Measurements from ENCODE around the gene ZSWIM6.

Gene ZSWIM6

GRCh38 chr5:61331407-61332357 lies at the start of gene ZSWIM6:
Gene ZSWIM6 (plus strand): TSS chr5:61332258. CDS start chr5:61332273, 15 bp downstream.
- peak; percentile 98 for DNase-seq

- DNase-seq: no peak
Measured at GRCh38 chr5:61283471-61283870, 48.6 kb upstream of the ZSWIM6 start.

- DNase-seq: no peak
Measured at GRCh38 chr5:61285531-61285930, 46.5 kb upstream of the ZSWIM6 start.

DNA sequence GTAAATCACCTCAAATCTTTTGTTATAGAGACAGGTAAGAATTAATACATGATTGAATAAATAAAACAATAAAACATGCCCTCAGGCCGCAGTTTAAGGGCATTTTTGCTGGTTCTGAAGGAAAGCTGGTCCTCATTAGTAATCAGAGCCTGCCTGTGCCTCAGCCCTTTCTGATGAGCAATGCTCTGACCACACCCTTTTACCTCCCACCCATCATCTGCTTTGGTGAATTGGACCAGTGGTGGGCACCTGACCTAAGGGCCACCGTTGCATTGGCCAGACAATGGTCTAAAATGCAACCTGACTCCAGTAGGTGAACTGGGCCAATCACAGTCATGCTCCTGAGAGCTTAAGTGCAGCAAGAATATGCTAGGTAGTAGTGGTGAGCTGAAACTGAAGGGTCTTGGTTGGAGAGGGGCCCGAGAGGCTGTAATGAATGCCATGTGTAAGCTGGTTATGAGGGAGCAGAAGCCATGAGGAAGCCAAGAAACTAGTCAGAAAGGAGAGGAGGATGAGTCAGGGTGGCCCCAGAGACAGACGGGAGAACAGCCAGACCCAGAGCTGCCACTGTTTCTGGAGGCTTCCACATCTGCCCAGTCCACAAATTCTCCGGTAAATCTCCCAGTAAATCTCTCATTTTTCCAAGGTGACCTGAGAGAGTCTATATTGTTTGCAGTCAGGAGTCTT lies 45.5 kb upstream of the ZSWIM6 start:
- no peak for DNase-seq

- DNase-seq: no peak
Measured at GRCh38 chr5:61287474-61287873, 44.6 kb upstream of the ZSWIM6 start.

- no peak for DNase-seq
Measured at GRCh38 chr5:61289241-61289640, 42.8 kb upstream of the ZSWIM6 start.

- DNase-seq: no peak
Measured at GRCh38 chr5:61289669-61290306, 42.3 kb upstream of the ZSWIM6 start.

DNA sequence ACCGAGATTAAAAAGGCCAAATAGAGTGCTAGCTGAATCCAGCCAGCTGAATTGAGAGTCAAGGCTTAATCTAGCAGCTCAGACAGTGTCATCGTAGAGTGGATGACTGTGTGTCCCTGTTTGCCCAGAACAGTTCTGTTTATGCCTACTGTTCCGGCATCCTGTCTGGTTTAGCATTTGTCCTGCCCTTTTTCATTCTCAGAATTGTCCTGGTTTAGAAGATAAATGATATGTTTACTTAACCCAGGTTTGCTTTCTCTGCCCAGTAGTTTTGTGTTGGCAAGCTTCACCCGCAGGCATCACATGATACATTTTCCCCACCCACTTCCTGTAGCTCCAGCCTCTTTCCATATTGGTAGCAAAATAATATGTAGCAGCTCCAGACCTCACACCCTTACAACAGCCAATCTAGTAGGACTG lies 41.3 kb upstream of the ZSWIM6 start:
- no peak for DNase-seq

GRCh38 chr5:61292062-61292657 lies 39.9 kb upstream of the ZSWIM6 start:
- DNase-seq: no peak

GRCh38 chr5:61293071-61293470 lies 39.0 kb upstream of the ZSWIM6 start:
- no peak for DNase-seq

GRCh38 chr5:61293873-61294272 lies 38.2 kb upstream of the ZSWIM6 start:
- DNase-seq: no peak

DNA sequence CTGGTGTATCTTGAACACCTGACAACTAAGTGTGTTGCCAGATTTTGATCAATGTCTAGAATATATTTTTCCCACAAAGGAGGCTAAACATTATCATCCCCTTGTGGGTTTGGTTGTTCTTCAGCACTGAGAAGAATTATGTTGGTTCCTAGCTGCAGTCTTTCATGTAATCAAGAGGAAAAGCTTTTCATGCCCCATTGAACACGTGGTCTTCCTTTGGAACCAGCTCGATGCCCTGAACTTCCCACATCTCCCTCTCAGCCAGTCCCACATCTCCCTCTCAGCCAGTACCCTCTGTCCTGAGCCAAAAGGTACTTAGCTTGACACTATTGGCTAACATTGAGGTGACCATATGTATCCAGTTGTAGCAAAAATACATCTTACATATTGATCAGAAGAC lies 36.7 kb upstream of the ZSWIM6 start:
- DNase-seq: no peak

- DNase-seq: no peak
Measured at GRCh38 chr5:61298066-61298465, 34.0 kb upstream of the ZSWIM6 start.

DNA sequence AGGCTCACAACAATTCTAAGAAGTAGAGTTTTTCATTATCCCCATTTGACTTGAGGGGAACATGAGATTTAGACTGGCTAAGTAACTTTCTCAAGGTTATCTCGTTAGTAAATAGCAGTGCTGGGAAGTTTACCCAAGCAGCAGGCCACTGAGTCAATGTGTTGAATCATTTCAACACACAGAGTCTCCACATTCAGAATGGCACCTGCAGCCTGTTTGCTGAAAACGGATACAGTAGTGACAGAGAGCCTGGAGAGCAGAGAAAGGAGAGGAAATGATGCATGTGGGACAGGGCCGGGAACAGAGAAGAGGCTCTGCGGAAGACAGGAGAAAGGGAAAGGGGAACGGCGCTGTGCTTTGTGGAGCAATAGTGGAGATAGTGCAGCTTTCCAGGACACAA lies 33.5 kb upstream of the ZSWIM6 start:
- no peak for DNase-seq

- DNase-seq: no peak
Measured at GRCh38 chr5:61299261-61299681, 32.8 kb upstream of the ZSWIM6 start.

- DNase-seq: no peak
Measured at GRCh38 chr5:61301341-61302199, 30.5 kb upstream of the ZSWIM6 start.

- no peak for DNase-seq
Measured at GRCh38 chr5:61302200-61302563, 29.9 kb upstream of the ZSWIM6 start.

GRCh38 chr5:61303346-61303745 lies 28.7 kb upstream of the ZSWIM6 start:
- DNase-seq: no peak

GRCh38 chr5:61304590-61305381 lies 27.3 kb upstream of the ZSWIM6 start:
- no peak for DNase-seq

- DNase-seq: no peak
Measured at GRCh38 chr5:61306531-61307131, 25.4 kb upstream of the ZSWIM6 start.

GRCh38 chr5:61307191-61307590 lies 24.9 kb upstream of the ZSWIM6 start:
- no peak for DNase-seq

All from stimulated activated CD4-positive, alpha-beta T cell treated with anti-CD3 and anti-CD28 coated beads, Interleukin-4, amount 100 ng/mL, for 1 hour (primary cell).